WTC11 (cell line): ENCODE data around the gene GRM5.

ENCODE experiments used
- ESRRA ChIP-seq: sonication (generic); formaldehyde crosslinking; IDR thresholded peaks from 2 replicates; pipeline ENCODE4 v1.8.1; 2022; ENCODE audit warnings: mild to moderate bottlenecking, missing genetic modification reagents, borderline replicate concordance
- FOXK1 ChIP-seq: sonication (generic); formaldehyde crosslinking; IDR thresholded peaks from 2 replicates; pipeline ENCODE4 v1.8.0; 2022; ENCODE audit warnings: mild to moderate bottlenecking, moderate library complexity, missing genetic modification reagents
- NR1H2 ChIP-seq: sonication (generic); formaldehyde crosslinking; IDR thresholded peaks from 2 replicates; pipeline ENCODE4 v1.9.0; 2021; ENCODE audit warnings: mild to moderate bottlenecking, moderate library complexity, missing genetic modification reagents
- TEAD1 ChIP-seq: sonication (generic); formaldehyde crosslinking; IDR thresholded peaks from 2 replicates; pipeline ENCODE4 v1.8.0; 2022; ENCODE audit warnings: mild to moderate bottlenecking, missing genetic modification reagents
- TF ChIP-seq, protein P1 (sequence below): fragments of 200-600 bp; IDR thresholded peaks from 2 replicates; pipeline ENCODE4 v1.8.0; 2022; ENCODE audit warnings: antibody characterized with exemption
- TF ChIP-seq, protein P2 (sequence below): sonication (generic); formaldehyde crosslinking; IDR thresholded peaks from 2 replicates; pipeline ENCODE4 v1.8.0; 2022; ENCODE audit warnings: mild to moderate bottlenecking, missing genetic modification reagents

DNA sequence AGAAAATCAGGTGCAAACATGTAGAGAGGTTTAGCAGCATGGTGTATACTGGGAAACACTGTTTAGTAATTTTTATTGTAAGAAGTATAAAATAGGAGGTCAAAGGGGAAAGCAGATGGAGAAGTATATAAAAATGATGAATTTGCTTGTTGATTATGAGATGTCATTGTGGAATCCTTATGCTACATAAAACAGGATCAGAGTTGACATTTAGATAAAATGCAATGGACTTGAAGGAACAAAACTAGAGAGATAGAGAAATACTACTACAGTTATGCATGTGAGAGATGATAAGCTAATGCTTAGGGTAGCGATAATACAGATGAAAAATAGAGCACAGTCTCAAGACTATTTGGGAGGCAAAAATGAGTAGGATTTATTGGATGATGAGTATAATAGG lies 536.4 kb downstream of the GRM5 start:
- TF ChIP-seq ESRRA (CRISPR knock-in tag) (no peak), FOXK1 (no peak), NR1H2 (CRISPR knock-in tag) (no peak), TEAD1 (CRISPR knock-in tag) (no peak)
- TF ChIP-seq, protein P1, sequence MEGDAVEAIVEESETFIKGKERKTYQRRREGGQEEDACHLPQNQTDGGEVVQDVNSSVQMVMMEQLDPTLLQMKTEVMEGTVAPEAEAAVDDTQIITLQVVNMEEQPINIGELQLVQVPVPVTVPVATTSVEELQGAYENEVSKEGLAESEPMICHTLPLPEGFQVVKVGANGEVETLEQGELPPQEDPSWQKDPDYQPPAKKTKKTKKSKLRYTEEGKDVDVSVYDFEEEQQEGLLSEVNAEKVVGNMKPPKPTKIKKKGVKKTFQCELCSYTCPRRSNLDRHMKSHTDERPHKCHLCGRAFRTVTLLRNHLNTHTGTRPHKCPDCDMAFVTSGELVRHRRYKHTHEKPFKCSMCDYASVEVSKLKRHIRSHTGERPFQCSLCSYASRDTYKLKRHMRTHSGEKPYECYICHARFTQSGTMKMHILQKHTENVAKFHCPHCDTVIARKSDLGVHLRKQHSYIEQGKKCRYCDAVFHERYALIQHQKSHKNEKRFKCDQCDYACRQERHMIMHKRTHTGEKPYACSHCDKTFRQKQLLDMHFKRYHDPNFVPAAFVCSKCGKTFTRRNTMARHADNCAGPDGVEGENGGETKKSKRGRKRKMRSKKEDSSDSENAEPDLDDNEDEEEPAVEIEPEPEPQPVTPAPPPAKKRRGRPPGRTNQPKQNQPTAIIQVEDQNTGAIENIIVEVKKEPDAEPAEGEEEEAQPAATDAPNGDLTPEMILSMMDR = no peak
- TF ChIP-seq, protein P2, sequence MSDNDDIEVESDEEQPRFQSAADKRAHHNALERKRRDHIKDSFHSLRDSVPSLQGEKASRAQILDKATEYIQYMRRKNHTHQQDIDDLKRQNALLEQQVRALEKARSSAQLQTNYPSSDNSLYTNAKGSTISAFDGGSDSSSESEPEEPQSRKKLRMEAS (CRISPR knock-in tag) = no peak
